Tibial nerve (tissue), 4 donors: ENCODE measurements around the gene WNT2B. TPM values are rescaled to one million over a fixed set of nuclear protein-coding genes. Genes with fewer than 3 reads are reported as not detected.

Experiments used
- DNase-seq, 2 donors: peaks; one replicate each; pipeline ENCODE4 v3.0.0-alpha.2; 2019; ENCODE audit warnings: low spot score in 2 of 2
- H3K27ac ChIP-seq, 4 donors: fragments of 200-600 bp; sonication (generic) in 3 of 4; one replicate each; pipeline ENCODE4 v1.5.1; 2017 to 2019; ENCODE audit warnings: mild to moderate bottlenecking in 1 of 4
- H3K27me3 ChIP-seq, 2 donors: fragments of 200-600 bp; sonication (generic) in 1 of 2; one replicate each; pipeline versions ENCODE4 v1.5.1 to v1.6.0; 2017 to 2019
- H3K36me3 ChIP-seq, 3 donors: fragments of 200-600 bp; sonication (generic); one replicate each; pipeline ENCODE4 v1.5.1; 2018 to 2019
- H3K4me1 ChIP-seq, 4 donors: fragments of 200-600 bp; sonication (generic) in 3 of 4; one replicate each; pipeline ENCODE4 v1.5.1; 2017 to 2019
- H3K4me3 ChIP-seq, 4 donors: fragments of 200-600 bp; sonication (generic) in 3 of 4; one replicate each; pipeline ENCODE4 v1.5.1; 2017 to 2019; ENCODE audit warnings: mild to moderate bottlenecking in 1 of 4, moderate library complexity in 1 of 4
- H3K9me3 ChIP-seq, 4 donors: fragments of 200-600 bp; sonication (generic) in 3 of 4; one replicate each; pipeline ENCODE4 v1.5.1; 2017 to 2019
- EP300 ChIP-seq, 2 donors: sonication (generic); formaldehyde crosslinking; IDR thresholded peaks; one replicate each; pipeline ENCODE4 v1.6.1; 2017; ENCODE audit warnings: antibody characterized with exemption in 2 of 2, mild to moderate bottlenecking in 1 of 2
- POLR2A ChIP-seq, 2 donors: fragments of 450-650 bp; IDR thresholded peaks; one replicate each; pipeline ENCODE4 v1.6.1; 2017; ENCODE audit warnings: antibody characterized with exemption in 2 of 2, mild to moderate bottlenecking in 2 of 2, moderate library complexity in 2 of 2
- WGBS, 2 donors: methylation state at CpG; one replicate each; pipeline ENCODE4 v1.1.5; 2018; 5-methylcytosine and 5-hydroxymethylcytosine counted together
- total RNA-seq, 4 donors: library from RNA; depleted of rRNA; stranded (reverse); fragments of >200 nt; gene quantifications; one replicate each; pipeline ENCODE4 v1.1.0, GENCODE V29; 2016
- TF ChIP-seq, protein P1 (sequence below), 5 experiments: fragments of 200-600 bp in 3 of 5; fragments of 450-650 bp in 2 of 5; sonication (generic) in 3 of 5; IDR thresholded peaks; one replicate each; pipeline ENCODE4 v1.5.1; 2016 to 2019; ENCODE audit warnings: antibody characterized with exemption in 5 of 5, mild to moderate bottlenecking in 3 of 5, moderate library complexity in 2 of 5

Gene WNT2B
- total RNA-seq, 4 donors from 2014 or later = 3.6 to 12.2 (median 9.7) TPM

GRCh38 chr1:112524251-112524650, 15.5 kb downstream of the WNT2B start:
- no peak for DNase-seq
- Histone ChIP-seq H3K36me3 (peaks cover 3 to 69% (median 3%) of the 10 kb centered on the region in 3 donors), H3K4me3 (no peak overlapping the region), H3K27me3 (no peaks in the 10 kb centered on the region), H3K27ac (no peak overlapping the region), H3K9me3 (no peaks in the 10 kb centered on the region), H3K4me1 (peaks cover 0 to 3% (median 0%) of the 10 kb centered on the region in 4 donors)
- WGBS, 2 donors = 55 to 57% methylated on average over 8 of the region's 8 CpGs
- TF ChIP-seq, protein P1, sequence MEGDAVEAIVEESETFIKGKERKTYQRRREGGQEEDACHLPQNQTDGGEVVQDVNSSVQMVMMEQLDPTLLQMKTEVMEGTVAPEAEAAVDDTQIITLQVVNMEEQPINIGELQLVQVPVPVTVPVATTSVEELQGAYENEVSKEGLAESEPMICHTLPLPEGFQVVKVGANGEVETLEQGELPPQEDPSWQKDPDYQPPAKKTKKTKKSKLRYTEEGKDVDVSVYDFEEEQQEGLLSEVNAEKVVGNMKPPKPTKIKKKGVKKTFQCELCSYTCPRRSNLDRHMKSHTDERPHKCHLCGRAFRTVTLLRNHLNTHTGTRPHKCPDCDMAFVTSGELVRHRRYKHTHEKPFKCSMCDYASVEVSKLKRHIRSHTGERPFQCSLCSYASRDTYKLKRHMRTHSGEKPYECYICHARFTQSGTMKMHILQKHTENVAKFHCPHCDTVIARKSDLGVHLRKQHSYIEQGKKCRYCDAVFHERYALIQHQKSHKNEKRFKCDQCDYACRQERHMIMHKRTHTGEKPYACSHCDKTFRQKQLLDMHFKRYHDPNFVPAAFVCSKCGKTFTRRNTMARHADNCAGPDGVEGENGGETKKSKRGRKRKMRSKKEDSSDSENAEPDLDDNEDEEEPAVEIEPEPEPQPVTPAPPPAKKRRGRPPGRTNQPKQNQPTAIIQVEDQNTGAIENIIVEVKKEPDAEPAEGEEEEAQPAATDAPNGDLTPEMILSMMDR (IDR thresholded peaks at IDR 0.05) = no peak

DNA sequence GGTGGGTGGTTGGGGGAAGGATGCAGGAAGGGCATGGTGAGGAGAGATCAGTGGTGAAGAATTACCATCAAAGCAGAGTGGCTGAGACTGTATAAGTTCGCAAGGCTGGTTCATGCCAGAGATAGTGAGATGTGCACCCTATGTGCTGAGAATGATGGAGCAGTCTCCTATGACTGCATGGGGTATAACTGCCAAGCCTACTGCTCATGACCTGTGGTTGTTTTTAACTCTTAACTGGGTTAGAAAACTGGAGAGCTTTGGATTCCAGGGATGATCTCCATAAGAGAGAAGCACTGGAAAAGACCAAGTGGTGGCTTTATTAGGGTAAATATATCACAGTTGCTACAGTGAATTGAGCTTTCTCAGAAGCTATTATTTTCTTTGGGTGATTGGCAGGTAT, 16.2 kb downstream of the WNT2B start:
- DNase-seq = no peak
- H3K36me3 ChIP-seq = peaks cover 3 to 69% (median 3%) of the 10 kb centered on the region in 3 donors
- H3K9me3 ChIP-seq = no peaks in the 10 kb centered on the region
- 84 to 96% methylated on average over 1 of the region's 1 CpG for WGBS, 2 donors
- H3K27ac ChIP-seq = no peak overlapping the region
- no peaks in the 10 kb centered on the region for H3K27me3 ChIP-seq
- TF ChIP-seq POLR2A (IDR thresholded peaks at IDR 0.05) = no peak
- TF ChIP-seq EP300 (IDR thresholded peaks at IDR 0.05) = no peak
- TF ChIP-seq, protein P1 (IDR thresholded peaks at IDR 0.05) = no peak
- H3K4me3 ChIP-seq = no peak overlapping the region
- H3K4me1 ChIP-seq = peaks cover 0 to 3% (median 0%) of the 10 kb centered on the region in 4 donors

- no peak for DNase-seq
- Histone ChIP-seq H3K4me1 (peaks cover 0 to 3% (median 0%) of the 10 kb centered on the region in 4 donors), H3K27ac (no peak overlapping the region), H3K36me3 (peaks cover 0 to 55% (median 3%) of the 10 kb centered on the region in 3 donors), H3K27me3 (no peaks in the 10 kb centered on the region), H3K9me3 (no peaks in the 10 kb centered on the region), H3K4me3 (no peak overlapping the region)
- TF ChIP-seq EP300 (IDR thresholded peaks at IDR 0.05) = no peak
- 52 to 66% methylated on average over 4 of the region's 4 CpGs for WGBS, 2 donors
These were observed 18.7 kb downstream of the WNT2B start for GRCh38 chr1:112527266-112528010.

DNA sequence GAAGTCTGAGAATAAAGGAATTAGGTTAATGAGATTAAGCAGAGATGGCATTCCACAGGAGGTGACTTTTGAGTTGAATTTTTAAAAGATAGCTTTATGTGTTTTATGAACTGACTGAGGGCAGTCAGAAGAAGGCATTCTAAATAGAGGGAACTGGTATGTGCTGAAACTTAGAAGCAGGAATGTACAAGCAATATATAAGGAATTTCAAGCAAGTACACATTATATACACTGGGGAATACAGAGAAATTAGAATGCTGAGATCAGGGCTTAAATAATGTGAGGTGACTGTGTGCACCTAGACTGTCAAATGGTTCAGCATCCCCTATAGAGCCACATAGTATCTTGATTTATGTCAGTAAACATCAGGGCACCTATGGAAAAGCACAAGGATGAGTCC, 19.3 kb downstream of the WNT2B start:
- H3K27me3 ChIP-seq = no peaks in the 10 kb centered on the region
- no peak overlapping the region for H3K4me3 ChIP-seq
- H3K9me3 ChIP-seq = no peaks in the 10 kb centered on the region

DNA sequence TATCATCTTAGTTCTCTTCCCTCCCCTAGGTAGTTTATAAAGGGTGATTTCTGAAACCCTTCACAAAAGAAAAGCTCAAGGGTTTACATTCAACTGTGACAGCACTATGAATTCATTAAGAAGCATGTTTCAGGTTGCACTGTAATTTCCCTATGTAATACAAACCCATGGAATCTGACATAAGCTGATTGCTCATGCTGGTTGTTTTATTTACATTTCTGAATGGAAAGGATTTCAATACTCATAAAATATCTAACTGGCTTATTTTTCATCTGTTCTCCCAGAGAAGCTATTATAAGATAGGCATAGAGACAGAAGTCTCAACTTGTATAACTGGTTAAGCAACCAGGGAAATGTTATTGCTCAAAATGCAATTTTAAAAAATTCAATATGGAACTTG, 20.5 kb downstream of the WNT2B start:
- no peaks in the 10 kb centered on the region for H3K9me3 ChIP-seq
- H3K36me3 ChIP-seq = peaks cover 0 to 60% (median 3%) of the 10 kb centered on the region in 3 donors
- peaks cover 0 to 1% (median 0%) of the 10 kb centered on the region in 4 donors for H3K4me1 ChIP-seq
- no peak for TF ChIP-seq EP300 (IDR thresholded peaks at IDR 0.05)
- TF ChIP-seq POLR2A (IDR thresholded peaks at IDR 0.05) = no peak
- TF ChIP-seq, protein P1 (IDR thresholded peaks at IDR 0.05) = no peak
- no peak overlapping the region for H3K4me3 ChIP-seq
- H3K27me3 ChIP-seq = no peaks in the 10 kb centered on the region
- no peak for DNase-seq
- no peak overlapping the region for H3K27ac ChIP-seq

More for the DNA sequence above, 19.3 kb downstream of the WNT2B start:
- DNase-seq = no peak
- TF ChIP-seq, protein P1 (IDR thresholded peaks at IDR 0.05) = no peak
- TF ChIP-seq POLR2A (IDR thresholded peaks at IDR 0.05) (no peak), EP300 (IDR thresholded peaks at IDR 0.05) (no peak)
- Histone ChIP-seq H3K4me1 (peaks cover 0 to 3% (median 0%) of the 10 kb centered on the region in 4 donors), H3K36me3 (peaks cover 0 to 53% (median 3%) of the 10 kb centered on the region in 3 donors), H3K27ac (no peak overlapping the region)
